SK-N-SH treated with all-trans-retinoic acid at 6 μM for 48 hours (cell line): ENCODE measurements around the gene MED27.

Source experiments
- ATAC-seq: fragments of 200-7000 bp; cut with Tn5 transposase; 3 replicates; pipeline ENCODE4 v1.9.1; 2020; ENCODE audit warnings: mild to moderate bottlenecking, moderate library complexity
- BACH2 ChIP-seq: fragments of 250-450 bp; sonication (Bioruptor Pico); IDR thresholded peaks from 2 replicates; pipeline ENCODE4 v1.9.0; 2021; ENCODE audit warnings: mild to moderate bottlenecking, borderline replicate concordance
- CSDC2 ChIP-seq: fragments of 250-450 bp; sonication (Bioruptor Pico); IDR thresholded peaks from 2 replicates; pipeline ENCODE4 v1.5.0; 2020; ENCODE audit warnings: mild to moderate bottlenecking, moderate library complexity
- ISL1 ChIP-seq: fragments of 250-450 bp; sonication (Bioruptor Pico); IDR thresholded peaks from 2 replicates; pipeline ENCODE4 v2.1.2; 2022; ENCODE audit warnings: mild to moderate bottlenecking, moderate library complexity
- OSR1 ChIP-seq: fragments of 250-450 bp; sonication (Bioruptor Pico); IDR thresholded peaks from 2 replicates; pipeline ENCODE4 v1.8.0; 2022; ENCODE audit warnings: moderate library complexity, mild to moderate bottlenecking, inconsistent platforms
- PPARA ChIP-seq: fragments of 250-450 bp; sonication (Bioruptor Pico); IDR thresholded peaks from 2 replicates; pipeline ENCODE4 v1.5.0; 2020; ENCODE audit warnings: mild to moderate bottlenecking, borderline replicate concordance
- RARB ChIP-seq: fragments of 250-450 bp; sonication (Bioruptor Pico); IDR thresholded peaks from 2 replicates; pipeline ENCODE4 v1.8.0; 2021; ENCODE audit warnings: mild to moderate bottlenecking, moderate library complexity
- SNAI2 ChIP-seq: fragments of 250-450 bp; sonication (Bioruptor Pico); IDR thresholded peaks from 2 replicates; pipeline ENCODE4 v1.5.0; 2020; ENCODE audit warnings: mild to moderate bottlenecking, moderate library complexity
- TCF4 ChIP-seq: fragments of 250-450 bp; sonication (Bioruptor Pico); IDR thresholded peaks from 2 replicates; pipeline ENCODE4 v1.8.0; 2021; ENCODE audit warnings: mild to moderate bottlenecking, moderate library complexity, borderline replicate concordance
- TOX ChIP-seq: fragments of 250-450 bp; sonication (Bioruptor Pico); IDR thresholded peaks from 2 replicates; pipeline ENCODE4 v1.8.0; 2021; ENCODE audit warnings: mild to moderate bottlenecking, moderate library complexity, borderline replicate concordance
- ZC3H10 ChIP-seq: fragments of 250-450 bp; sonication (Bioruptor Pico); IDR thresholded peaks from 2 replicates; pipeline ENCODE4 v1.5.1; 2021; ENCODE audit warnings: mild to moderate bottlenecking, moderate library complexity
- ZFP3 ChIP-seq: fragments of 250-450 bp; sonication (Bioruptor Pico); IDR thresholded peaks from 2 replicates; pipeline ENCODE4 v1.5.0; 2020; ENCODE audit warnings: mild to moderate bottlenecking, moderate library complexity
- ZNF70 ChIP-seq: fragments of 450-650 bp; formaldehyde crosslinking; IDR thresholded peaks from 2 replicates; pipeline ENCODE4 v1.5.0; 2020; ENCODE audit warnings: mild to moderate bottlenecking, moderate library complexity
- ZNF8 ChIP-seq: fragments of 450-650 bp; formaldehyde crosslinking; IDR thresholded peaks from 2 replicates; pipeline ENCODE4 v1.5.0; 2020; ENCODE audit warnings: mild to moderate bottlenecking, moderate library complexity
- TF ChIP-seq, protein P1 (sequence below): fragments of 250-450 bp; sonication (Bioruptor Pico); IDR thresholded peaks from 2 replicates; pipeline ENCODE4 v1.8.0; 2020; ENCODE audit warnings: mild to moderate bottlenecking, moderate library complexity, borderline replicate concordance
- TF ChIP-seq, protein P2 (sequence below): fragments of 250-450 bp; sonication (Bioruptor Pico); IDR thresholded peaks from 2 replicates; pipeline ENCODE4 v1.5.1; 2021; ENCODE audit warnings: mild to moderate bottlenecking, moderate library complexity
- TF ChIP-seq, protein P3 (sequence below): fragments of 250-450 bp; sonication (Bioruptor Pico); IDR thresholded peaks from 2 replicates; pipeline ENCODE4 v1.8.0; 2021; ENCODE audit warnings: low read depth, mild to moderate bottlenecking, moderate library complexity, borderline replicate concordance
- TF ChIP-seq, protein P4 (sequence below): fragments of 250-450 bp; sonication (Bioruptor Pico); IDR thresholded peaks from 2 replicates; pipeline ENCODE4 v1.5.1; 2020; ENCODE audit warnings: low read depth, mild to moderate bottlenecking, moderate library complexity
- TF ChIP-seq, protein P5 (sequence below): fragments of 250-450 bp; sonication (Bioruptor Pico); IDR thresholded peaks from 2 replicates; pipeline ENCODE4 v1.5.0; 2020; ENCODE audit warnings: mild to moderate bottlenecking, moderate library complexity

Gene MED27

DNA sequence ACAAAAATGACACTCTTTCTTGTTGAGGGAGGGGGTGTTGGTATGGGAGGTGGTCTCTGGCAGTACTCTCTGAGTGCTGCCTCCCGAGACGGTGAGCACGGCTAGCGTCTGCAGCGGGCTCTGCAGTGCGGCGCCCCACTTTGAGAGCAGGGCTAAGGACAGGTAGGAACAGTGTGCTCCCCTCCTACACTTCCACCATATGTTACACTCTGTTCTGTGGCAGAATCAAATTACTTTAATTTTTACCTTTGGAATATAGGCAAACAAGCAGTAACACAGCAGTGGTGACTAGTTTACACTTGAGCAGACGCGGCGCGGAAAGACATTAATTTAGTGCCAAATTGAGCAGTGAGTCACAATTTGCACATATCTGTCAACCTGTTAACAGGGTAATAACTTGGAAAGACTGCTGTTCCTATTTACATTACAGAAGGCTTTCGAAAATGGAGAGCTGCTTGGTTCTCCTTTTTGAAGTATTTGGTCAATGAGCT, 136.3 kb downstream of the MED27 start:
- no peak for TF ChIP-seq ZNF8 (CRISPR knock-in tag)
- no peak for TF ChIP-seq ZFP3 (CRISPR knock-in tag)
- no peak for TF ChIP-seq RARB
- no peak for ATAC-seq

DNA sequence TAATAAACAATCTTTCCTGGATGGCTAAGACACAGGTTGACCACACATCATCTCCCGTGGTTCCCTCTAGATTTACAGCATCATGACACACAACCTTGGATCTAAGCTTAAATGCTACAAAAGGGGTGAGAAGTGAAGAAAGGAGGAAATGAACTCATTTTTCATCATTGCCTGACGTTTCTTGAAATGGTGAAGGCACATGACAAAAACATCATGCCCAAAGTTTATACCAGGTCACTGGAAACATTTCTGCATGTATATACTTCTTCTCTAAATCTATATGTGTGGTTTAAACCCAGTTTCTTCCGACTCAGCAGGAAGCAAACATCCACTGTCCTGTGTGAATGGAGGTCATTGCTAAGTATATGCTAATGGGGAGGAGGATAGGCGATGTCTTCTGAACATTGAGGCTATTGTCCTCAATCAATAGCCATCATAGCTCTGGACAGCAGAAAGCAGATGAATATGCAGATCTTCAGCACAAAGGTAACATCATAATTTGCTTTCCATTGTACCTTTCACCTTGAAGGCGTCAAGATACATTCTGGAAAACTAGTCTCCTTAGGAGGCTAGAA, 137.4 kb downstream of the MED27 start:
- no peak for ATAC-seq

DNA sequence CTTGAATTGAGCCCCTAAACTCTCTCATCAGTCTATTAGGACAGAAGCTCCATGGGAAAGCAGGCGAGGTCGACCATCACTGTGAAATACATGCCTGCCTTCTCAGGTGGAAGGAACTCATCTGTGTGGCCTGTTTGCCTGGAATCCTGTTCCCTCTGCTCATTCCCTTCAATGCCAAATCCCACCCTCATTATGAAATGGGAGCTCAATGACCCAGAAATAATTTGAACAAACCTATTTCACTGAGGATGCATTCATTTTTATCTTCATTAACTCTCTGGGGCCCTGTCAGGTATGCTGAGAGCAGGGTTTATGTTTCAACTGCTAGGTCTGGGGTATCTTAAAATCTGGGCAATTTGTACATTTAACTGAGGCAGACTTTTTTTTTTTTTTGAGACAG, 142.2 kb downstream of the MED27 start:
- no peak for ATAC-seq
- no peak for TF ChIP-seq ZFP3 (CRISPR knock-in tag)
- TF ChIP-seq, protein P1, sequence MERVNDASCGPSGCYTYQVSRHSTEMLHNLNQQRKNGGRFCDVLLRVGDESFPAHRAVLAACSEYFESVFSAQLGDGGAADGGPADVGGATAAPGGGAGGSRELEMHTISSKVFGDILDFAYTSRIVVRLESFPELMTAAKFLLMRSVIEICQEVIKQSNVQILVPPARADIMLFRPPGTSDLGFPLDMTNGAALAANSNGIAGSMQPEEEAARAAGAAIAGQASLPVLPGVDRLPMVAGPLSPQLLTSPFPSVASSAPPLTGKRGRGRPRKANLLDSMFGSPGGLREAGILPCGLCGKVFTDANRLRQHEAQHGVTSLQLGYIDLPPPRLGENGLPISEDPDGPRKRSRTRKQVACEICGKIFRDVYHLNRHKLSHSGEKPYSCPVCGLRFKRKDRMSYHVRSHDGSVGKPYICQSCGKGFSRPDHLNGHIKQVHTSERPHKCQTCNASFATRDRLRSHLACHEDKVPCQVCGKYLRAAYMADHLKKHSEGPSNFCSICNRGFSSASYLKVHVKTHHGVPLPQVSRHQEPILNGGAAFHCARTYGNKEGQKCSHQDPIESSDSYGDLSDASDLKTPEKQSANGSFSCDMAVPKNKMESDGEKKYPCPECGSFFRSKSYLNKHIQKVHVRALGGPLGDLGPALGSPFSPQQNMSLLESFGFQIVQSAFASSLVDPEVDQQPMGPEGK = no peak
- no peak for TF ChIP-seq ISL1 (CRISPR knock-in tag)
- TF ChIP-seq, protein P2, sequence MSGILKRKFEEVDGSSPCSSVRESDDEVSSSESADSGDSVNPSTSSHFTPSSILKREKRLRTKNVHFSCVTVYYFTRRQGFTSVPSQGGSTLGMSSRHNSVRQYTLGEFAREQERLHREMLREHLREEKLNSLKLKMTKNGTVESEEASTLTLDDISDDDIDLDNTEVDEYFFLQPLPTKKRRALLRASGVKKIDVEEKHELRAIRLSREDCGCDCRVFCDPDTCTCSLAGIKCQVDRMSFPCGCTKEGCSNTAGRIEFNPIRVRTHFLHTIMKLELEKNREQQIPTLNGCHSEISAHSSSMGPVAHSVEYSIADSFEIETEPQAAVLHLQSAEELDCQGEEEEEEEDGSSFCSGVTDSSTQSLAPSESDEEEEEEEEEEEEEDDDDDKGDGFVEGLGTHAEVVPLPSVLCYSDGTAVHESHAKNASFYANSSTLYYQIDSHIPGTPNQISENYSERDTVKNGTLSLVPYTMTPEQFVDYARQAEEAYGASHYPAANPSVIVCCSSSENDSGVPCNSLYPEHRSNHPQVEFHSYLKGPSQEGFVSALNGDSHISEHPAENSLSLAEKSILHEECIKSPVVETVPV (CRISPR knock-in tag) = no peak
- TF ChIP-seq TCF4 (CRISPR knock-in tag) = no peak
- TF ChIP-seq, protein P3, sequence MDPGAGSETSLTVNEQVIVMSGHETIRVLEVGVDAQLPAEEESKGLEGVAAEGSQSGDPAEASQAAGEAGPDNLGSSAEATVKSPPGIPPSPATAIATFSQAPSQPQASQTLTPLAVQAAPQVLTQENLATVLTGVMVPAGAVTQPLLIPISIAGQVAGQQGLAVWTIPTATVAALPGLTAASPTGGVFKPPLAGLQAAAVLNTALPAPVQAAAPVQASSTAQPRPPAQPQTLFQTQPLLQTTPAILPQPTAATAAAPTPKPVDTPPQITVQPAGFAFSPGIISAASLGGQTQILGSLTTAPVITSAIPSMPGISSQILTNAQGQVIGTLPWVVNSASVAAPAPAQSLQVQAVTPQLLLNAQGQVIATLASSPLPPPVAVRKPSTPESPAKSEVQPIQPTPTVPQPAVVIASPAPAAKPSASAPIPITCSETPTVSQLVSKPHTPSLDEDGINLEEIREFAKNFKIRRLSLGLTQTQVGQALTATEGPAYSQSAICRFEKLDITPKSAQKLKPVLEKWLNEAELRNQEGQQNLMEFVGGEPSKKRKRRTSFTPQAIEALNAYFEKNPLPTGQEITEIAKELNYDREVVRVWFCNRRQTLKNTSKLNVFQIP (CRISPR knock-in tag) = no peak
- TF ChIP-seq SNAI2 = no peak
- no peak for TF ChIP-seq BACH2 (CRISPR knock-in tag)
- no peak for TF ChIP-seq ZNF70 (CRISPR knock-in tag)
- no peak for TF ChIP-seq RARB
- TF ChIP-seq, protein P4, sequence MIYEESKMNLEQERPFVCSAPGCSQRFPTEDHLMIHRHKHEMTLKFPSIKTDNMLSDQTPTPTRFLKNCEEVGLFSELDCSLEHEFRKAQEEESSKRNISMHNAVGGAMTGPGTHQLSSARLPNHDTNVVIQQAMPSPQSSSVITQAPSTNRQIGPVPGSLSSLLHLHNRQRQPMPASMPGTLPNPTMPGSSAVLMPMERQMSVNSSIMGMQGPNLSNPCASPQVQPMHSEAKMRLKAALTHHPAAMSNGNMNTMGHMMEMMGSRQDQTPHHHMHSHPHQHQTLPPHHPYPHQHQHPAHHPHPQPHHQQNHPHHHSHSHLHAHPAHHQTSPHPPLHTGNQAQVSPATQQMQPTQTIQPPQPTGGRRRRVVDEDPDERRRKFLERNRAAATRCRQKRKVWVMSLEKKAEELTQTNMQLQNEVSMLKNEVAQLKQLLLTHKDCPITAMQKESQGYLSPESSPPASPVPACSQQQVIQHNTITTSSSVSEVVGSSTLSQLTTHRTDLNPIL (CRISPR knock-in tag) = no peak
- no peak for TF ChIP-seq TOX (CRISPR knock-in tag)

More for the DNA sequence above, 137.4 kb downstream of the MED27 start:
- TF ChIP-seq CSDC2 (CRISPR knock-in tag) (no peak), RARB (no peak), PPARA (CRISPR knock-in tag) (no peak), TOX (CRISPR knock-in tag) (no peak), BACH2 (CRISPR knock-in tag) (no peak), TCF4 (CRISPR knock-in tag) (no peak), OSR1 (no peak), SNAI2 (no peak), ZC3H10 (CRISPR knock-in tag) (no peak), ISL1 (CRISPR knock-in tag) (no peak)
- TF ChIP-seq, protein P3 (CRISPR knock-in tag) = no peak
- TF ChIP-seq, protein P5, sequence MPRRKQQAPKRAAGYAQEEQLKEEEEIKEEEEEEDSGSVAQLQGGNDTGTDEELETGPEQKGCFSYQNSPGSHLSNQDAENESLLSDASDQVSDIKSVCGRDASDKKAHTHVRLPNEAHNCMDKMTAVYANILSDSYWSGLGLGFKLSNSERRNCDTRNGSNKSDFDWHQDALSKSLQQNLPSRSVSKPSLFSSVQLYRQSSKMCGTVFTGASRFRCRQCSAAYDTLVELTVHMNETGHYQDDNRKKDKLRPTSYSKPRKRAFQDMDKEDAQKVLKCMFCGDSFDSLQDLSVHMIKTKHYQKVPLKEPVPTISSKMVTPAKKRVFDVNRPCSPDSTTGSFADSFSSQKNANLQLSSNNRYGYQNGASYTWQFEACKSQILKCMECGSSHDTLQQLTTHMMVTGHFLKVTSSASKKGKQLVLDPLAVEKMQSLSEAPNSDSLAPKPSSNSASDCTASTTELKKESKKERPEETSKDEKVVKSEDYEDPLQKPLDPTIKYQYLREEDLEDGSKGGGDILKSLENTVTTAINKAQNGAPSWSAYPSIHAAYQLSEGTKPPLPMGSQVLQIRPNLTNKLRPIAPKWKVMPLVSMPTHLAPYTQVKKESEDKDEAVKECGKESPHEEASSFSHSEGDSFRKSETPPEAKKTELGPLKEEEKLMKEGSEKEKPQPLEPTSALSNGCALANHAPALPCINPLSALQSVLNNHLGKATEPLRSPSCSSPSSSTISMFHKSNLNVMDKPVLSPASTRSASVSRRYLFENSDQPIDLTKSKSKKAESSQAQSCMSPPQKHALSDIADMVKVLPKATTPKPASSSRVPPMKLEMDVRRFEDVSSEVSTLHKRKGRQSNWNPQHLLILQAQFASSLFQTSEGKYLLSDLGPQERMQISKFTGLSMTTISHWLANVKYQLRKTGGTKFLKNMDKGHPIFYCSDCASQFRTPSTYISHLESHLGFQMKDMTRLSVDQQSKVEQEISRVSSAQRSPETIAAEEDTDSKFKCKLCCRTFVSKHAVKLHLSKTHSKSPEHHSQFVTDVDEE (CRISPR knock-in tag) = no peak
- TF ChIP-seq, protein P4 (CRISPR knock-in tag) = no peak
